ENCODE data around the gene ZNF76.

ZNF76 gene

DNA sequence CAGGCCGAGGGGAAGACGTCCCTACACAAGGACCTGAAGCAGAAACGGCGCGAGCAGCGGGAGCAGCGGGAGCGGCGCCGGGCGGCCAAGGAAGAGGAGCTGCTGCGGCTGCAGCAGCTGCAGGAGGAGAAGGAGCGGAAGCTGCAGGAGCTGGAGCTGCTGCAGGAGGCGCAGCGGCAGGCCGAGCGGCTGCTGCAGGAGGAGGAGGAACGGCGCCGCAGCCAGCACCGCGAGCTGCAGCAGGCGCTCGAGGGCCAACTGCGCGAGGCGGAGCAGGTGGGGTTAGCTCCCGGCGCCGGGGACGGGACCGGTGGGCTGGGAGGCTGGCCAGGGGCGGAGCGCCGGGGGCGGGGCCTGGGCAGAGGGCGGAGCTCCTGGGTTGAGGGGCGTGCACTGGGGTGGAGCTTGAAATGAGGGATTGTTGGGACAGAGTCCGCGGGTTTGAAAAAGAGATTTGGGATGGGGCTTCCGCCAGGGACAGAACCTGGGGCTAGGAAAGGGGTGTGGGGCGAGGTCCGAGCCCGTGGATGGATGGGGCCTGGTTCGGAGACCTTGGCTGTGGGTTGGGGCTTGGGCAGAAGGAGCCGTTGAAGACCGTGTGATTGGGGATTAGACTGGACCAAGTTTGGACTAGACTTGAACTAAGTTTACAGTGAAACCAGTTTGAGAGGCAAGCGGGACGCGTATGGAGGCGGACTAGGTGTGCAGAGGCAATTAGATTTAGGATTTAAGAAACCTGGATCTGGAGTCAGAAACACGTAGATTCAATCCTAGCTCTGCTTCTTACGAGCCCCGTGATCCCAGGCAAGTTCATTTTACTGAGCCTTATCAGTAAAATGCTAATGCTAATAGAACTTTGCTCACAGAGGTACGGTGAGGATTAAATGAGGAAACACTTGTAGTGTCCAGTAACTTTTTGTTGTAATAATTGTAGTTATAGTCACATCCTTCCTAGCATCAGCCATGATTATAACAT, 58.9 kb downstream of the ZNF76 start:
- H3K4me3 ChIP-seq (ENCODE audit: low read depth, low read length): peak overlapping the region; percentile 63
- ChIA-PET CTCF (interaction anchor here (0.7 to 6.9 kb wide), 13 partner anchors 9 to 149 kb away, joined by 3 to 51 read pairs (median 4); partner anchors contain the start of genes DEF6, PPARD and RPL10A), POLR2A (interaction anchor here (0.9 to 1.0 kb wide), 2 partner anchors 23 to 149 kb away, joined by 4 read pairs; partner anchors contain the start of genes PPARD and RPL10A)
- no peak for DNase-seq (ENCODE audit: low read depth, low spot score)
- peak; percentile 23 for TF ChIP-seq CTCF (IDR thresholded peaks at IDR 0.05; ENCODE audit: insufficient read depth, low read length, missing control alignments)

- POLR2A ChIA-PET: interaction anchor here (0.7 kb wide), 1 partner anchor 477 kb away, joined by 4 read pairs; no protein-coding TSS in a partner anchor
- no peak for DNase-seq (ENCODE audit: low read depth, low spot score)
- H3K4me3 ChIP-seq (ENCODE audit: low read depth, low read length): no peak overlapping the region
- CTCF ChIA-PET: interaction anchor here (0.6 to 6.9 kb wide), 10 partner anchors 10 to 148 kb away, joined by 3 to 51 read pairs (median 4); partner anchors contain the start of genes DEF6 and PPARD
- no peak for TF ChIP-seq CTCF (IDR thresholded peaks at IDR 0.05; ENCODE audit: insufficient read depth, low read length, missing control alignments)
These were observed 60.0 kb downstream of the ZNF76 start for GRCh38 chr6:35319346-35320030.

GRCh38 chr6:35320031-35320410, 60.5 kb downstream of the ZNF76 start:
- no peak for TF ChIP-seq CTCF (IDR thresholded peaks at IDR 0.05; ENCODE audit: insufficient read depth, low read length, missing control alignments)
- CTCF ChIA-PET: interaction anchor here (0.6 to 6.9 kb wide), 8 partner anchors 9 to 148 kb away, joined by 3 to 51 read pairs (median 4); partner anchors contain the start of gene DEF6
- POLR2A ChIA-PET: no interaction called here
- no peak overlapping the region for H3K4me3 ChIP-seq (ENCODE audit: low read depth, low read length)
- no peak for DNase-seq (ENCODE audit: low read depth, low spot score)

DNA sequence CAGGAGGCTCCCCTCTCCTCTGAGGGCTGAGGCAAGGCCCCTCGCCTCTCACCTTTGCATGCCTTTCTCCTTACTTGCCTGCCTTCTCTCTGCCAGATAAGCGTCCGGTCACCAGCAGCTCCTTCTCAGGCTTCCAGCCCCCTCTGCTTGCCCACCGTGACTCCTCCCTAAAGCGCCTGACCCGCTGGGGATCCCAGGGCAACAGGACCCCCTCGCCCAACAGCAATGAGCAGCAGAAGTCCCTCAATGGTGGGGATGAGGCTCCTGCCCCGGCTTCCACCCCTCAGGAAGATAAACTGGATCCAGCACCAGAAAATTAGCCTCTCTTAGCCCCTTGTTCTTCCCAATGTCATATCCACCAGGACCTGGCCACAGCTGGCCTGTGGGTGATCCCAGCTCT, 61.6 kb downstream of the ZNF76 start:
- CTCF ChIA-PET: interaction anchor here (1.4 to 6.9 kb wide), 3 partner anchors 8 to 20 kb away, joined by 5 to 51 read pairs (median 7); no protein-coding TSS in a partner anchor
- no peak for DNase-seq (ENCODE audit: low read depth, low spot score)
- H3K4me3 ChIP-seq (ENCODE audit: low read depth, low read length): no peak overlapping the region
- POLR2A ChIA-PET: no interaction called here
- no peak for TF ChIP-seq CTCF (IDR thresholded peaks at IDR 0.05; ENCODE audit: insufficient read depth, low read length, missing control alignments)

DNA sequence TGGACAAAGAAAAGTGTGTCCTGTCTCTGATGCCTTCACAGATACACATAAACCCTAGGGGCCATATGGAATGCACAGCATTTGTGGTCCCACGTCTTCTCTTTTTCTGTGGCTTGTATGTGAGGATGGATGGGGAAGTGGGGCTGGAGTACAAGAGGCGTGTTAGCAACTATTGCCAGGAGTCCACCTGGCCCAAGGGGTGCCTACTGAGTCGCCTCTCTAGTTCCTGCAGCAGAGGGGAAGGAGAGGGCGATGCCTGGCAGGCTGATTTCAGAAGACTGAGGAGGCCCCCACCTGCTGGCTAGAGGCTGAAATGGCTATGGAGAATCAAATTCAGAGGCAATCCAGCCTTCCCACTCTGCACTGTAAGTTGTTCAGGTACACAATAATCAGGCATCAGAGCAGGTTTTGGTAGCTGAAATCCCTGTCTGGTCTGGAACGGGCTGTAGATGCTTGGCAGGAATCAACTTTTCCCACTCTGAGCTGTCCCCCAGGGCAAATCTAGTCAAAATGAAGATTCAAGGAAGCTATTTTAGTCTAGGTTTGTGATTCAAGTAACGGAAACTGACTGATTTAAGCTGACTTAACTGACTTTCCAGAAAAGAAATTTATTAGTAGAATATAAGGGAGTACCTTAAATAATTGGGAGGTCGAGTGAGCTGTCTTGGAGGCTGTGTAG, 68.0 kb downstream of the ZNF76 start:
- ChIA-PET POLR2A (no interaction called here), CTCF (interaction anchor here (0.7 to 7.1 kb wide), 22 partner anchors 9 to 340 kb away, joined by 3 to 93 read pairs (median 4); partner anchors contain the start of genes DEF6, FANCE, PPARD and RPL10A)

More for the DNA sequence above, 68.0 kb downstream of the ZNF76 start:
- TF ChIP-seq CTCF (IDR thresholded peaks at IDR 0.05; ENCODE audit: insufficient read depth, low read length, missing control alignments): peak; percentile 81
- DNase-seq (ENCODE audit: low read depth, low spot score): no peak
- H3K4me3 ChIP-seq (ENCODE audit: low read depth, low read length): no peak overlapping the region
